Neural cell (in vitro differentiated cells): Measurements from ENCODE around the gene ARHGEF19. TPM values are rescaled to one million over a fixed set of nuclear protein-coding genes. Genes with fewer than 3 reads are reported as not detected.
A peak's percentile ranks its signal among the peaks of the same experiment; 100 is the strongest.

Source experiments
- H2AFZ ChIP-seq: fragments of 200-600, 300-800 bp; sonication (generic), shearing (Covaris generic); 2 replicates; pipeline ENCODE4 v1.6.0; 2014; ENCODE audit warnings: low read depth, mild to moderate bottlenecking, antibody characterized with exemption, low read length, moderate library complexity
- H3F3A ChIP-seq: fragments of 200-600 bp; shearing (Covaris generic); 2 replicates; pipeline ENCODE4 v1.6.1; 2016; ENCODE audit warnings: mild to moderate bottlenecking, moderate library complexity, mixed read lengths, antibody characterized with exemption, low read length; ENCODE audit not compliant: insufficient read depth, poor library complexity, severe bottlenecking
- H3K27ac ChIP-seq: fragments of 200-600, 300-800 bp; sonication (generic), shearing (Covaris generic); 2 replicates; pipeline ENCODE4 v1.5.1; 2014; ENCODE audit warnings: mild to moderate bottlenecking, low read length, moderate library complexity
- H3K27me3 ChIP-seq: fragments of 300-800, 200-600 bp; sonication (generic), shearing (Covaris generic); 2 replicates; pipeline ENCODE4 v1.6.0; 2014; ENCODE audit warnings: mild to moderate bottlenecking, low read depth, low read length, moderate library complexity; ENCODE audit not compliant: insufficient read depth
- H3K36me3 ChIP-seq: fragments of 300-800, 200-600 bp; sonication (generic), shearing (Covaris generic); 2 replicates; pipeline ENCODE4 v1.5.1; 2014; ENCODE audit warnings: mild to moderate bottlenecking, antibody characterized with exemption, low read length, moderate library complexity; ENCODE audit not compliant: insufficient read depth
- H3K4me2 ChIP-seq: fragments of 300-800, 200-600 bp; sonication (generic), shearing (Covaris generic); 2 replicates; pipeline ENCODE4 v1.6.0; 2014; ENCODE audit warnings: mild to moderate bottlenecking, low read length
- H3K4me3 ChIP-seq: fragments of 300-800, 200-600 bp; sonication (generic), shearing (Covaris generic); 2 replicates; pipeline ENCODE4 v1.5.1; 2014; ENCODE audit warnings: mild to moderate bottlenecking, low read length, moderate library complexity
- H3K79me2 ChIP-seq: fragments of 200-600 bp; shearing (Covaris generic); replicated peaks from 2 replicates; pipeline ENCODE4 v1.6.0; 2014; ENCODE audit warnings: mild to moderate bottlenecking, low read length, moderate library complexity; ENCODE audit not compliant: insufficient read depth
- H3K9ac ChIP-seq: fragments of 300-800, 200-600 bp; sonication (generic), shearing (Covaris generic); 2 replicates; pipeline ENCODE4 v1.6.1; 2016; ENCODE audit warnings: mild to moderate bottlenecking, low read length, mixed read lengths
- H3K9me2 ChIP-seq: fragments of 200-600 bp; shearing (Covaris generic); 2 replicates; pipeline ENCODE4 v1.6.1; 2016; ENCODE audit warnings: mild to moderate bottlenecking, low read length, mixed read lengths; ENCODE audit not compliant: insufficient read depth
- H3K9me3 ChIP-seq: fragments of 200-600, 300-800 bp; sonication (generic), shearing (Covaris generic); 2 replicates; pipeline ENCODE4 v1.6.1; 2016; ENCODE audit warnings: mild to moderate bottlenecking, mixed run types, low read length, moderate library complexity, mixed read lengths
- H4K20me1 ChIP-seq: fragments of 200-600 bp; shearing (Covaris generic); 2 replicates; pipeline ENCODE4 v1.6.1; 2016; ENCODE audit warnings: mild to moderate bottlenecking, mixed run types; ENCODE audit not compliant: insufficient read depth
- CTCF ChIP-seq: fragments of 450-650 bp; IDR thresholded peaks from 2 replicates; pipeline ENCODE4 v1.5.1; 2014; ENCODE audit warnings: antibody characterized with exemption, mild to moderate bottlenecking, moderate library complexity; ENCODE audit not compliant: poor library complexity, severe bottlenecking
- EP300 ChIP-seq: fragments of 450-650 bp; conservative IDR thresholded peaks from 2 replicates; pipeline ENCODE4 v1.6.1; 2014; ENCODE audit warnings: antibody characterized with exemption, mild to moderate bottlenecking, moderate library complexity; ENCODE audit not compliant: poor library complexity, severe bottlenecking
- EZH2 ChIP-seq: fragments of 200-600, 300-800 bp; shearing (Covaris generic), sonication (generic); IDR thresholded peaks from 2 replicates; pipeline ENCODE4 v1.6.1; 2014; ENCODE audit warnings: antibody characterized with exemption, low read length, borderline replicate concordance, mild to moderate bottlenecking; ENCODE audit not compliant: insufficient read depth, poor library complexity, severe bottlenecking
- MXI1 ChIP-seq: fragments of 450-650 bp; conservative IDR thresholded peaks from 2 replicates; pipeline ENCODE4 v1.6.1; 2014; ENCODE audit warnings: antibody characterized with exemption, mild to moderate bottlenecking; ENCODE audit not compliant: poor library complexity, severe bottlenecking
- POLR2AphosphoS5 ChIP-seq: IDR thresholded peaks from 2 replicates; pipeline ENCODE4 v1.6.1; 2012
- RAD21 ChIP-seq: fragments of 450-650 bp; conservative IDR thresholded peaks from 2 replicates; pipeline ENCODE4 v1.6.1; 2014; ENCODE audit warnings: antibody characterized with exemption, mild to moderate bottlenecking, moderate library complexity
- REST ChIP-seq: IDR thresholded peaks from 2 replicates; pipeline ENCODE4 v1.6.1; 2012; ENCODE audit warnings: borderline replicate concordance
- SMC3 ChIP-seq: fragments of 450-650 bp; conservative IDR thresholded peaks from 2 replicates; pipeline ENCODE4 v1.6.1; 2014; ENCODE audit warnings: antibody characterized with exemption, mild to moderate bottlenecking, moderate library complexity; ENCODE audit not compliant: poor library complexity
- TAF1 ChIP-seq: IDR thresholded peaks from 2 replicates; pipeline ENCODE4 v1.6.1; 2012; ENCODE audit warnings: low read depth
- polyA plus RNA-seq: library from polyadenylated mRNA; depleted of rRNA; stranded (reverse); fragments of >200 nt; gene quantifications from 2 replicates; pipeline ENCODE4 v1.2.3, GENCODE V29; 2014

Gene ARHGEF19
- polyA plus RNA-seq, 1 donor from 2014 or later, result 0.93 TPM

GRCh38 chr1:16218014-16218673 lies 5.7 kb upstream of the ARHGEF19 start:
- Histone ChIP-seq H3K9me3 (no peaks in the 10 kb centered on the region), H3F3A (no peaks in the 10 kb centered on the region), H3K9ac (no peak overlapping the region), H2AFZ (no peak overlapping the region), H3K4me3 (no peak overlapping the region), H3K27me3 (peaks cover 24% of the 10 kb centered on the region), H3K9me2 (no peaks in the 10 kb centered on the region), H3K79me2 (no peaks in the 10 kb centered on the region), H3K36me3 (no peaks in the 10 kb centered on the region), H4K20me1 (no peaks in the 10 kb centered on the region), H3K27ac (no peak overlapping the region), H3K4me2 (no peak overlapping the region)
- TF ChIP-seq SMC3 (no peak), EP300 (no peak), POLR2AphosphoS5 (no peak), EZH2 (no peak)

- TF ChIP-seq EZH2 (no peak), MXI1 (no peak), REST (no peak), POLR2AphosphoS5 (no peak), EP300 (no peak), RAD21 (no peak), SMC3 (no peak), CTCF (no peak), TAF1 (no peak)
- H3K9me3 ChIP-seq, result no peaks in the 10 kb centered on the region
- H2AFZ ChIP-seq, result no peak overlapping the region
Measured at GRCh38 chr1:16217061-16217785, 4.8 kb upstream of the ARHGEF19 start.

More at GRCh38 chr1:16217061-16217785, 4.8 kb upstream of the ARHGEF19 start:
- no peaks in the 10 kb centered on the region for H3F3A ChIP-seq
- no peak overlapping the region for H3K4me2 ChIP-seq
- H3K27me3 ChIP-seq, result peaks cover 24% of the 10 kb centered on the region
- H3K36me3 ChIP-seq, result no peaks in the 10 kb centered on the region
- no peaks in the 10 kb centered on the region for H3K9me2 ChIP-seq
- H3K27ac ChIP-seq, result no peak overlapping the region
- H3K9ac ChIP-seq, result no peak overlapping the region
- H3K4me3 ChIP-seq, result peak overlapping the region; percentile 33
- no peaks in the 10 kb centered on the region for H3K79me2 ChIP-seq
- no peaks in the 10 kb centered on the region for H4K20me1 ChIP-seq
